Myocyte (in vitro differentiated cells): ENCODE data around the gene NCMAP. TPM values are rescaled to one million over a fixed set of nuclear protein-coding genes. Genes with fewer than 3 reads are reported as not detected.

Experiments used
- total RNA-seq: library from RNA; depleted of rRNA; stranded (reverse); fragments of >200 nt; gene quantifications from 2 replicates; pipeline ENCODE4 v1.2.3, GENCODE V29; 2014

The NCMAP gene
- total RNA-seq, 1 donor from 2014 or later = not detected

Other genes with a start within 250 kb of the NCMAP start
- gene GRHL3, start 236.7 kb upstream of the NCMAP start, total RNA-seq = not detected in 2 replicates
- 2.0 and 2.5 TPM in 2 replicates for gene STPG1, start 142.3 kb upstream of the NCMAP start, total RNA-seq
- 7.8 and 14.8 TPM in 2 replicates for gene NIPAL3, start 140.3 kb upstream of the NCMAP start, total RNA-seq
- gene RCAN3, start 53.3 kb upstream of the NCMAP start, total RNA-seq = 0.94 and 2.5 TPM in 2 replicates
- gene SRRM1, start 87.2 kb downstream of the NCMAP start, total RNA-seq = 58.6 and 63.5 TPM in 2 replicates
- 910 and 1,271 TPM in 2 replicates for gene CLIC4, start 189.4 kb downstream of the NCMAP start, total RNA-seq